Mammary epithelial cell (primary cell): ENCODE measurements around the gene TMEM82.

Source experiments
- CTCF ChIP-seq, 2 donors: IDR thresholded peaks in 1 of 2; conservative IDR thresholded peaks in 1 of 2; 2 replicates each; pipeline ENCODE4 v1.5.1; 2011 to 2012; ENCODE audit warnings: inconsistent platforms in 2 of 2, low read length in 2 of 2, mild to moderate bottlenecking in 2 of 2, control low read depth in 1 of 2, low read depth in 1 of 2; ENCODE audit not compliant: insufficient read depth in 1 of 2; ENCODE audit errors: extremely low read depth in 1 of 2
- EZH2 ChIP-seq: IDR thresholded peaks from 2 replicates; pipeline ENCODE4 v1.6.1; 2012; ENCODE audit warnings: low read length, inconsistent platforms, borderline replicate concordance

GRCh38 chr1:15760520-15761211 lies 18.4 kb downstream of the TMEM82 start:
- TF ChIP-seq CTCF (conservative IDR thresholded peaks at IDR 0.05 in 1 of 2, IDR thresholded peaks at IDR 0.05 in 1 of 2; ENCODE audit: extremely low read depth in 1 of 2, insufficient read depth in 1 of 2, low read depth in 1 of 2, low read length in 2 of 2), result no peak
- no peak for TF ChIP-seq EZH2
